ENCODE measurements around the gene ZNF668.

DNA sequence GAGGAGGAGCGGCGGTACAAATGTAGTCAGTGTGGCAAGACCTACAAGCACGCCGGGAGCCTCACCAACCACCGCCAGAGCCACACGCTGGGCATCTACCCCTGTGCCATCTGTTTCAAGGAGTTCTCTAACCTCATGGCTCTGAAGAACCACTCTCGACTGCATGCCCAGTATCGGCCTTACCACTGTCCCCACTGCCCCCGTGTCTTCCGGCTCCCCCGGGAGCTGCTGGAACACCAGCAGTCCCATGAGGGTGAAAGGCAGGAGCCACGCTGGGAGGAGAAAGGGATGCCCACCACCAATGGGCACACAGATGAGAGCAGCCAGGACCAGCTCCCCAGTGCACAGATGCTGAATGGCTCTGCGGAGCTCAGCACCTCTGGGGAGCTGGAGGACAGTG lies 3.0 kb upstream of the ZNF668 start:
- TF ChIP-seq CTCF (IDR thresholded peaks at IDR 0.05) (no peak), POLR2AphosphoS5 (IDR thresholded peaks at IDR 0.05; ENCODE audit: low read depth, low read length) (no peak), REST (IDR thresholded peaks at IDR 0.05; ENCODE audit: insufficient read depth in 1 of 2, low read depth in 2 of 2, low read length in 1 of 2) (no peak), TCF7L2 (IDR thresholded peaks at IDR 0.05; ENCODE audit: low read depth, low read length) (no peak), SIN3A (IDR thresholded peaks at IDR 0.05; ENCODE audit: borderline replicate concordance, insufficient read depth, low read depth, low read length) (no peak)

Data from Panc1 (cell line).